ENCODE measurements around the gene GRM5.

GRCh38 chr11:88536616-88537265, 529.0 kb downstream of the GRM5 start:
- TF ChIP-seq CTCF (conservative IDR thresholded peaks at IDR 0.05) (no peak), EZH2 (IDR thresholded peaks at IDR 0.05; ENCODE audit: low read depth) (no peak)

All from PC-9 (cell line).